CD4-positive, alpha-beta T cell (primary cell): ENCODE data around the gene TPO. TPM values are rescaled to one million over a fixed set of nuclear protein-coding genes. Genes with fewer than 3 reads are reported as not detected.

Experiments
- ATAC-seq: fragments of 200-7000 bp; cut with Tn5 transposase; one replicate; pipeline ENCODE4 v1.10.0; 2022; ENCODE audit warnings: mild to moderate bottlenecking; ENCODE audit not compliant: poor library complexity
- CTCF ChIA-PET: fragments of 350-600 bp; sonication (Branson Sonifier 250); formaldehyde crosslinking; loops from one replicate; lab custom pipeline; 2021; ENCODE audit warnings: antibody characterized with exemption, inconsistent platforms; lab: Charles Lee
- POLR2A ChIA-PET: fragments of 350-600 bp; sonication (Branson Sonifier 250); formaldehyde crosslinking; loops from one replicate; lab custom pipeline; 2021; ENCODE audit warnings: antibody characterized with exemption, inconsistent platforms; lab: Charles Lee
- DNase-seq, 14 experiments: peaks; one replicate each; pipeline ENCODE4 v3.0.0-alpha.2; 2013 to 2020; ENCODE audit warnings: mixed read lengths in 2 of 14
- H3K27ac ChIP-seq, 2 donors: one replicate each; pipeline versions ENCODE4 v1.5.1 to v1.7.0; 2013; ENCODE audit warnings: low read length in 2 of 2, low read depth in 1 of 2, mild to moderate bottlenecking in 1 of 2
- H3K27me3 ChIP-seq, 2 experiments: 1 replicate in 1 of 2; 2 replicates in 1 of 2; pipeline versions ENCODE4 v1.6.1 to v1.7.0; 2013; ENCODE audit warnings: low read length in 2 of 2, control low read depth in 1 of 2, mild to moderate bottlenecking in 1 of 2, moderate library complexity in 1 of 2; ENCODE audit not compliant: insufficient read depth in 2 of 2, control insufficient read depth in 1 of 2
- H3K36me3 ChIP-seq: one replicate; pipeline ENCODE4 v1.6.1; 2013; ENCODE audit warnings: low read length, control low read depth; ENCODE audit not compliant: insufficient read depth
- H3K4me1 ChIP-seq: one replicate; pipeline ENCODE4 v1.6.1; 2013; ENCODE audit warnings: low read length, control low read depth; ENCODE audit not compliant: insufficient read depth
- H3K4me3 ChIP-seq: one replicate; pipeline ENCODE4 v1.5.1; 2013; ENCODE audit warnings: mild to moderate bottlenecking, low read length, moderate library complexity
- H3K9me3 ChIP-seq, 2 experiments: 1 replicate in 1 of 2; 2 replicates in 1 of 2; pipeline versions ENCODE4 v1.6.1 to v1.7.0; 2013; ENCODE audit warnings: low read length in 2 of 2, mild to moderate bottlenecking in 2 of 2, control low read depth in 1 of 2, moderate library complexity in 1 of 2; ENCODE audit not compliant: control insufficient read depth in 1 of 2, insufficient read depth in 1 of 2
- H3K27ac Mint-ChIP-seq: one replicate; pipeline ENCODE4 v1.8.0; 2020; ENCODE audit warnings: mixed read lengths
- H3K27me3 Mint-ChIP-seq: one replicate; pipeline ENCODE4 v1.8.0; 2021; ENCODE audit warnings: mixed read lengths
- H3K36me3 Mint-ChIP-seq: one replicate; pipeline ENCODE4 v1.8.0; 2021; ENCODE audit warnings: low read depth, mixed read lengths
- H3K4me1 Mint-ChIP-seq: one replicate; pipeline ENCODE4 v1.8.0; 2021; ENCODE audit warnings: low read depth, mixed read lengths
- H3K4me3 Mint-ChIP-seq: one replicate; pipeline ENCODE4 v1.8.0; 2020; ENCODE audit warnings: mild to moderate bottlenecking, mixed read lengths
- H3K9me3 Mint-ChIP-seq: one replicate; pipeline ENCODE4 v1.8.0; 2020; ENCODE audit warnings: mixed read lengths
- CTCF ChIP-seq: fragments of 200-600 bp; IDR thresholded peaks from one replicate; pipeline ENCODE4 v1.8.0; 2022; ENCODE audit warnings: antibody characterized with exemption, mild to moderate bottlenecking
- intact Hi-C, 2 experiments: fragments of 100-400 bp; cut with DNase I in 1 of 2; cut with micrococcal nuclease in 1 of 2; formaldehyde crosslinking; loops; one replicate each; pipeline versions ENCODE4 v1.15.1 to v1.9.0; 2023 to 2025; cut with DNase I, micrococcal nuclease
- total RNA-seq, 174 experiments: library from RNA in 2 of 174; stranded (reverse) in 2 of 174; gene quantifications; one replicate each; pipeline ENCODE4 v1.2.3 and lab custom pipeline; 2021 to 2026

Gene TPO
- total RNA-seq, 2 experiments from 2014 or later = 0.27 TPM; not detected in 1

- CTCF ChIA-PET = no interaction called here
- no peaks in the 10 kb centered on the region for H3K4me1 ChIP-seq
- Mint-ChIP-seq H3K4me1 (no peaks in the 10 kb centered on the region), H3K27ac (no peak overlapping the region), H3K4me3 (no peak overlapping the region), H3K36me3 (no peaks in the 10 kb centered on the region), H3K9me3 (no peaks in the 10 kb centered on the region), H3K27me3 (peaks cover 14% of the 10 kb centered on the region)
- H3K4me3 ChIP-seq = no peak overlapping the region
- POLR2A ChIA-PET = no interaction called here
- intact Hi-C loops = no loop called here
- no peaks in the 10 kb centered on the region for H3K36me3 ChIP-seq
- no peak for ATAC-seq
- no peaks in the 10 kb centered on the region for H3K27me3 ChIP-seq
- no peak for TF ChIP-seq CTCF
- no peak for DNase-seq
- H3K27ac ChIP-seq = no peak overlapping the region
- H3K9me3 ChIP-seq = no peaks in the 10 kb centered on the region
Measured at GRCh38 chr2:1454346-1454745, 41.1 kb downstream of the TPO start.

- Mint-ChIP-seq H3K27me3 (peaks cover 7% of the 10 kb centered on the region), H3K36me3 (no peaks in the 10 kb centered on the region), H3K4me1 (no peaks in the 10 kb centered on the region), H3K9me3 (no peaks in the 10 kb centered on the region), H3K27ac (no peak overlapping the region), H3K4me3 (no peak overlapping the region)
- TF ChIP-seq CTCF = no peak
- intact Hi-C loops = no loop called here
- no peak for DNase-seq
- H3K36me3 ChIP-seq = no peaks in the 10 kb centered on the region
- CTCF ChIA-PET = no interaction called here
- H3K9me3 ChIP-seq = no peaks in the 10 kb centered on the region
- H3K4me1 ChIP-seq = no peaks in the 10 kb centered on the region
- POLR2A ChIA-PET = no interaction called here
- H3K27ac ChIP-seq = no peak overlapping the region
- H3K27me3 ChIP-seq = no peaks in the 10 kb centered on the region
- no peak overlapping the region for H3K4me3 ChIP-seq
- no peak for ATAC-seq
Measured at GRCh38 chr2:1455466-1455865, 42.2 kb downstream of the TPO start.

- CTCF ChIA-PET = no interaction called here
- intact Hi-C loops = no loop called here
- ATAC-seq (no peak), DNase-seq (no peak)
- H3K27ac Mint-ChIP-seq = no peak overlapping the region
- Histone ChIP-seq H3K4me3 (no peak overlapping the region), H3K27ac (no peak overlapping the region), H3K9me3 (no peaks in the 10 kb centered on the region), H3K36me3 (no peaks in the 10 kb centered on the region), H3K4me1 (no peaks in the 10 kb centered on the region), H3K27me3 (no peaks in the 10 kb centered on the region)
- POLR2A ChIA-PET = no interaction called here
- TF ChIP-seq CTCF = no peak
- H3K9me3 Mint-ChIP-seq = no peaks in the 10 kb centered on the region
- H3K27me3 Mint-ChIP-seq = no peaks in the 10 kb centered on the region
- H3K36me3 Mint-ChIP-seq = no peaks in the 10 kb centered on the region
- H3K4me1 Mint-ChIP-seq = no peaks in the 10 kb centered on the region
- H3K4me3 Mint-ChIP-seq = no peak overlapping the region
Measured at GRCh38 chr2:1458432-1458831, 45.2 kb downstream of the TPO start.
